HEK293 (cell line): Measurements from ENCODE around the gene C1QTNF1.

Source experiments
- CTCF ChIA-PET: fragments of 350-600 bp; formaldehyde crosslinking; extraction: SDS; loops from one replicate; lab custom pipeline; 2021; ENCODE audit warnings: antibody characterized with exemption; lab: Yijun Ruan, JAX
- POLR2A ChIA-PET: fragments of 300-600 bp; formaldehyde crosslinking; extraction: SDS; loops from one replicate; lab custom pipeline; 2020; ENCODE audit warnings: antibody characterized with exemption, inconsistent platforms; lab: Yijun Ruan, JAX
- H3K27ac ChIP-seq: fragments of 200-500 bp; sonication (Bioruptor generic); 2 replicates; pipeline ENCODE4 v1.5.1; 2014; ENCODE audit warnings: low read depth, low read length, control low read depth, inconsistent platforms; ENCODE audit errors: extremely low read depth
- H3K36me3 ChIP-seq, 2 experiments: fragments of 200-500 bp in 1 of 2; sonication (Bioruptor generic) in 1 of 2; 1 replicate in 1 of 2; 2 replicates in 1 of 2; pipeline ENCODE4 v1.5.1; 2014 to 2017; ENCODE audit warnings: inconsistent platforms in 2 of 2, low read length in 2 of 2; ENCODE audit not compliant: control insufficient read depth in 2 of 2, insufficient read depth in 1 of 2
- H3K4me1 ChIP-seq: fragments of 200-500 bp; sonication (Bioruptor generic); 2 replicates; pipeline ENCODE4 v1.5.1; 2014; ENCODE audit warnings: mild to moderate bottlenecking, low read length, inconsistent platforms; ENCODE audit not compliant: control insufficient read depth, insufficient read depth
- H3K4me3 ChIP-seq: 2 replicates; pipeline ENCODE4 v1.5.1; 2011; ENCODE audit warnings: low read depth, mild to moderate bottlenecking, control low read depth, low read length, moderate library complexity
- H3K9me3 ChIP-seq: fragments of 200-500 bp; sonication (Bioruptor generic); 2 replicates; pipeline ENCODE4 v1.5.1; 2014; ENCODE audit warnings: low read depth, low read length, inconsistent platforms; ENCODE audit not compliant: control insufficient read depth, insufficient read depth
- GLI4 ChIP-seq: fragments of 450-650 bp; formaldehyde crosslinking; IDR thresholded peaks from 2 replicates; pipeline ENCODE4 v1.5.1; 2016; ENCODE audit warnings: missing biosample characterization, missing genetic modification characterization
- HOXC10 ChIP-seq: sonication (generic); formaldehyde crosslinking; IDR thresholded peaks from 2 replicates; pipeline ENCODE4 v1.8.1; 2023; ENCODE audit warnings: mild to moderate bottlenecking, missing genetic modification reagents
- KLF8 ChIP-seq: fragments of 450-650 bp; formaldehyde crosslinking; IDR thresholded peaks from 2 replicates; pipeline ENCODE4 v1.5.1; 2016; ENCODE audit warnings: missing biosample characterization, missing genetic modification characterization
- YY2 ChIP-seq: fragments of 450-650 bp; formaldehyde crosslinking; IDR thresholded peaks from 2 replicates; pipeline ENCODE4 v1.5.1; 2016; ENCODE audit warnings: missing biosample characterization, missing genetic modification characterization
- ZBTB17 ChIP-seq: fragments of 450-650 bp; formaldehyde crosslinking; IDR thresholded peaks from 2 replicates; pipeline ENCODE4 v1.5.1; 2016; ENCODE audit warnings: missing biosample characterization, missing genetic modification characterization
- ZBTB21 ChIP-seq: fragments of 450-650 bp; formaldehyde crosslinking; IDR thresholded peaks from 2 replicates; pipeline ENCODE4 v1.5.1; 2017; ENCODE audit warnings: missing biosample characterization, missing genetic modification characterization
- ZBTB7A ChIP-seq: fragments of 450-650 bp; formaldehyde crosslinking; IDR thresholded peaks from 2 replicates; pipeline ENCODE4 v1.5.1; 2016; ENCODE audit warnings: low read depth, missing biosample characterization, missing genetic modification characterization
- ZNF146 ChIP-seq: fragments of 450-650 bp; formaldehyde crosslinking; IDR thresholded peaks from 2 replicates; pipeline ENCODE4 v1.5.1; 2016; ENCODE audit warnings: missing biosample characterization, missing genetic modification characterization
- ZNF266 ChIP-seq: fragments of 450-650 bp; formaldehyde crosslinking; IDR thresholded peaks from 2 replicates; pipeline ENCODE4 v1.5.1; 2016; ENCODE audit warnings: missing biosample characterization, missing genetic modification characterization, low read depth
- ZNF311 ChIP-seq: fragments of 450-650 bp; formaldehyde crosslinking; IDR thresholded peaks from 2 replicates; pipeline ENCODE4 v1.5.1; 2017; ENCODE audit warnings: missing biosample characterization, missing genetic modification characterization, borderline replicate concordance
- ZNF350 ChIP-seq: fragments of 450-650 bp; formaldehyde crosslinking; IDR thresholded peaks from 2 replicates; pipeline ENCODE4 v1.5.0; 2017; ENCODE audit warnings: missing biosample characterization, mild to moderate bottlenecking, missing genetic modification characterization
- ZNF529 ChIP-seq: fragments of 450-650 bp; formaldehyde crosslinking; IDR thresholded peaks from 2 replicates; pipeline ENCODE4 v1.5.1; 2017; ENCODE audit warnings: missing genetic modification characterization, missing biosample characterization; ENCODE audit not compliant: insufficient replicate concordance
- ZNF555 ChIP-seq: fragments of 450-650 bp; formaldehyde crosslinking; conservative IDR thresholded peaks from 2 replicates; pipeline ENCODE4 v1.5.1; 2017; ENCODE audit warnings: missing biosample characterization, mild to moderate bottlenecking, missing genetic modification characterization, inconsistent platforms
- ZNF596 ChIP-seq: fragments of 450-650 bp; IDR thresholded peaks from 2 replicates; pipeline ENCODE4 v1.5.0; 2018; ENCODE audit warnings: missing biosample characterization, mild to moderate bottlenecking, missing genetic modification characterization, moderate library complexity
- ZNF610 ChIP-seq: fragments of 450-650 bp; formaldehyde crosslinking; IDR thresholded peaks from 2 replicates; pipeline ENCODE4 v1.5.1; 2016; ENCODE audit warnings: missing biosample characterization, missing genetic modification characterization, borderline replicate concordance
- ZNF629 ChIP-seq: fragments of 450-650 bp; formaldehyde crosslinking; IDR thresholded peaks from 2 replicates; pipeline ENCODE4 v1.5.1; 2017; ENCODE audit warnings: missing biosample characterization, missing genetic modification characterization
- ZNF777 ChIP-seq: fragments of 450-650 bp; formaldehyde crosslinking; IDR thresholded peaks from 2 replicates; pipeline ENCODE4 v1.5.1; 2017; ENCODE audit warnings: missing biosample characterization, missing genetic modification characterization, borderline replicate concordance
- ZSCAN30 ChIP-seq: fragments of 450-650 bp; IDR thresholded peaks from 2 replicates; pipeline ENCODE4 v1.5.1; 2018; ENCODE audit warnings: missing biosample characterization, mild to moderate bottlenecking, missing genetic modification characterization, moderate library complexity
- ZXDB ChIP-seq: fragments of 450-650 bp; formaldehyde crosslinking; IDR thresholded peaks from 2 replicates; pipeline ENCODE4 v1.5.1; 2016; ENCODE audit warnings: missing biosample characterization, missing genetic modification characterization
- TF ChIP-seq, protein P1 (sequence below): fragments of 450-650 bp; formaldehyde crosslinking; IDR thresholded peaks from 2 replicates; pipeline ENCODE4 v1.5.1; 2016; ENCODE audit warnings: missing biosample characterization, missing genetic modification characterization, low read depth
- TF ChIP-seq, protein P2 (sequence below): fragments of 450-650 bp; formaldehyde crosslinking; IDR thresholded peaks from 2 replicates; pipeline ENCODE4 v1.5.1; 2016; ENCODE audit warnings: missing biosample characterization, missing genetic modification characterization
- TF ChIP-seq, protein P3 (sequence below): fragments of 450-650 bp; formaldehyde crosslinking; IDR thresholded peaks from 2 replicates; pipeline ENCODE4 v1.5.1; 2016; ENCODE audit warnings: missing biosample characterization, missing genetic modification characterization
- TF ChIP-seq, protein P4 (sequence below): fragments of 450-650 bp; formaldehyde crosslinking; IDR thresholded peaks from 2 replicates; pipeline ENCODE4 v1.5.1; 2017; ENCODE audit warnings: missing biosample characterization, missing genetic modification characterization
- TF ChIP-seq, protein P5 (sequence below): fragments of 450-650 bp; formaldehyde crosslinking; IDR thresholded peaks from 2 replicates; pipeline ENCODE4 v1.5.1; 2016; ENCODE audit warnings: missing biosample characterization, missing genetic modification characterization

Gene C1QTNF1

DNA sequence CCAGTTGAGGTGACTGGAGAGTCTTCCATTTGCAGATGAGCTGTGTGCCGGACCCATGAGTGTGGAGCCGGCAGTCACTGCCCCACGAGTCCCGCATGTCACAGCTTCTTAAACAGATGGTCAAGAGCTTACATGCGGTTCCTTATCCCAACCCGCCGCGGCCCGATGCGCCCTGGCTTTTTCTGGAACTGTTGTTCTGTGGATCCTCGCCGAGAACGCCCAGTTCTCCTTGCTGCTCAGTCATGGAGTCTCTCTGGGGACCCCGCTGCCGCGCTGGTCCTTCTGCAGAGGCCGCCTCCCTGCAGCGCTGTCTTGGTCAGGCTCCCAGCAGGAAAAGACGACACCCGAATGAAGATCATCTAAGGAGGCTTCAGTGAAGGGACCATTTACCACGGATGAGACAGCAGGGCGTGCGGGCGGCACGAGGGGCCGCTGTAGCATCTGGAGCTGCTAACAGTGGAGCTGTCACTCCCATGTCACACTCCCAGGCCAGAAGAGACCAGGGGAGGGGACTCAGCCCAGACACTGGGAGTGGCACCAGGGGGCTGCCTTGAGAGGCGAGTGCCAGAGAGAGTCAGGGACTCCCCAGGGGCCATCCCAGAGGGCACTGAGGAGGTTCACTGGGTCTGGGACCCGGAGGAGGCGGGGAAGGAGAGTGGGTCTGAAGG is 33.5 kb upstream of the C1QTNF1 start:
- POLR2A ChIA-PET = interaction anchor here (0.6 kb wide), 1 partner anchor 1939 kb away, joined by 4 read pairs; no protein-coding TSS in a partner anchor
- H3K4me1 ChIP-seq = peaks cover 7% of the 10 kb centered on the region; the same call in 1 of the 2 replicates
- TF ChIP-seq ZXDB (tag by site-specific recombination) (no peak), ZSCAN30 (tag by site-specific recombination) (no peak), ZNF629 (tag by site-specific recombination) (no peak), KLF8 (tag by site-specific recombination) (no peak), ZBTB7A (tag by site-specific recombination) (no peak), ZNF146 (tag by site-specific recombination) (no peak), ZNF596 (tag by site-specific recombination) (no peak), ZNF555 (tag by site-specific recombination) (no peak), ZNF311 (tag by site-specific recombination) (no peak)
- TF ChIP-seq, protein P1, sequence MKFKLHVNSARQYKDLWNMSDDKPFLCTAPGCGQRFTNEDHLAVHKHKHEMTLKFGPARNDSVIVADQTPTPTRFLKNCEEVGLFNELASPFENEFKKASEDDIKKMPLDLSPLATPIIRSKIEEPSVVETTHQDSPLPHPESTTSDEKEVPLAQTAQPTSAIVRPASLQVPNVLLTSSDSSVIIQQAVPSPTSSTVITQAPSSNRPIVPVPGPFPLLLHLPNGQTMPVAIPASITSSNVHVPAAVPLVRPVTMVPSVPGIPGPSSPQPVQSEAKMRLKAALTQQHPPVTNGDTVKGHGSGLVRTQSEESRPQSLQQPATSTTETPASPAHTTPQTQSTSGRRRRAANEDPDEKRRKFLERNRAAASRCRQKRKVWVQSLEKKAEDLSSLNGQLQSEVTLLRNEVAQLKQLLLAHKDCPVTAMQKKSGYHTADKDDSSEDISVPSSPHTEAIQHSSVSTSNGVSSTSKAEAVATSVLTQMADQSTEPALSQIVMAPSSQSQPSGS (tag by site-specific recombination) = no peak
- TF ChIP-seq, protein P2, sequence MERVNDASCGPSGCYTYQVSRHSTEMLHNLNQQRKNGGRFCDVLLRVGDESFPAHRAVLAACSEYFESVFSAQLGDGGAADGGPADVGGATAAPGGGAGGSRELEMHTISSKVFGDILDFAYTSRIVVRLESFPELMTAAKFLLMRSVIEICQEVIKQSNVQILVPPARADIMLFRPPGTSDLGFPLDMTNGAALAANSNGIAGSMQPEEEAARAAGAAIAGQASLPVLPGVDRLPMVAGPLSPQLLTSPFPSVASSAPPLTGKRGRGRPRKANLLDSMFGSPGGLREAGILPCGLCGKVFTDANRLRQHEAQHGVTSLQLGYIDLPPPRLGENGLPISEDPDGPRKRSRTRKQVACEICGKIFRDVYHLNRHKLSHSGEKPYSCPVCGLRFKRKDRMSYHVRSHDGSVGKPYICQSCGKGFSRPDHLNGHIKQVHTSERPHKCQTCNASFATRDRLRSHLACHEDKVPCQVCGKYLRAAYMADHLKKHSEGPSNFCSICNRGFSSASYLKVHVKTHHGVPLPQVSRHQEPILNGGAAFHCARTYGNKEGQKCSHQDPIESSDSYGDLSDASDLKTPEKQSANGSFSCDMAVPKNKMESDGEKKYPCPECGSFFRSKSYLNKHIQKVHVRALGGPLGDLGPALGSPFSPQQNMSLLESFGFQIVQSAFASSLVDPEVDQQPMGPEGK = no peak
- TF ChIP-seq, protein P3, sequence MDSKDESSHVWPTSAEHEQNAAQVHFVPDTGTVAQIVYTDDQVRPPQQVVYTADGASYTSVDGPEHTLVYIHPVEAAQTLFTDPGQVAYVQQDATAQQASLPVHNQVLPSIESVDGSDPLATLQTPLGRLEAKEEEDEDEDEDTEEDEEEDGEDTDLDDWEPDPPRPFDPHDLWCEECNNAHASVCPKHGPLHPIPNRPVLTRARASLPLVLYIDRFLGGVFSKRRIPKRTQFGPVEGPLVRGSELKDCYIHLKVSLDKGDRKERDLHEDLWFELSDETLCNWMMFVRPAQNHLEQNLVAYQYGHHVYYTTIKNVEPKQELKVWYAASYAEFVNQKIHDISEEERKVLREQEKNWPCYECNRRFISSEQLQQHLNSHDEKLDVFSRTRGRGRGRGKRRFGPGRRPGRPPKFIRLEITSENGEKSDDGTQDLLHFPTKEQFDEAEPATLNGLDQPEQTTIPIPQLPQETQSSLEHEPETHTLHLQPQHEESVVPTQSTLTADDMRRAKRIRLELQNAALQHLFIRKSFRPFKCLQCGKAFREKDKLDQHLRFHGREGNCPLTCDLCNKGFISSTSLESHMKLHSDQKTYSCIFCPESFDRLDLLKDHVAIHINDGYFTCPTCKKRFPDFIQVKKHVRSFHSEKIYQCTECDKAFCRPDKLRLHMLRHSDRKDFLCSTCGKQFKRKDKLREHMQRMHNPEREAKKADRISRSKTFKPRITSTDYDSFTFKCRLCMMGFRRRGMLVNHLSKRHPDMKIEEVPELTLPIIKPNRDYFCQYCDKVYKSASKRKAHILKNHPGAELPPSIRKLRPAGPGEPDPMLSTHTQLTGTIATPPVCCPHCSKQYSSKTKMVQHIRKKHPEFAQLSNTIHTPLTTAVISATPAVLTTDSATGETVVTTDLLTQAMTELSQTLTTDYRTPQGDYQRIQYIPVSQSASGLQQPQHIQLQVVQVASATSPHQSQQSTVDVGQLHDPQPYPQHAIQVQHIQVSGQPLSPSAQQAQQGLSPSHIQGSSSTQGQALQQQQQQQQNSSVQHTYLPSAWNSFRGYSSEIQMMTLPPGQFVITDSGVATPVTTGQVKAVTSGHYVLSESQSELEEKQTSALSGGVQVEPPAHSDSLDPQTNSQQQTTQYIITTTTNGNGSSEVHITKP (tag by site-specific recombination) = no peak
- TF ChIP-seq, all 188 proteins: peak for 0
- Histone ChIP-seq H3K4me3 (no peak overlapping the region), H3K36me3 (peaks cover 4 to 54% of the 10 kb centered on the region in 2 experiments), H3K9me3 (no peaks in the 10 kb centered on the region), H3K27ac (no peak overlapping the region)
- CTCF ChIA-PET = interaction anchor here (1.5 kb wide), 1 partner anchor 19 kb away, joined by 5 read pairs; no protein-coding TSS in a partner anchor

DNA sequence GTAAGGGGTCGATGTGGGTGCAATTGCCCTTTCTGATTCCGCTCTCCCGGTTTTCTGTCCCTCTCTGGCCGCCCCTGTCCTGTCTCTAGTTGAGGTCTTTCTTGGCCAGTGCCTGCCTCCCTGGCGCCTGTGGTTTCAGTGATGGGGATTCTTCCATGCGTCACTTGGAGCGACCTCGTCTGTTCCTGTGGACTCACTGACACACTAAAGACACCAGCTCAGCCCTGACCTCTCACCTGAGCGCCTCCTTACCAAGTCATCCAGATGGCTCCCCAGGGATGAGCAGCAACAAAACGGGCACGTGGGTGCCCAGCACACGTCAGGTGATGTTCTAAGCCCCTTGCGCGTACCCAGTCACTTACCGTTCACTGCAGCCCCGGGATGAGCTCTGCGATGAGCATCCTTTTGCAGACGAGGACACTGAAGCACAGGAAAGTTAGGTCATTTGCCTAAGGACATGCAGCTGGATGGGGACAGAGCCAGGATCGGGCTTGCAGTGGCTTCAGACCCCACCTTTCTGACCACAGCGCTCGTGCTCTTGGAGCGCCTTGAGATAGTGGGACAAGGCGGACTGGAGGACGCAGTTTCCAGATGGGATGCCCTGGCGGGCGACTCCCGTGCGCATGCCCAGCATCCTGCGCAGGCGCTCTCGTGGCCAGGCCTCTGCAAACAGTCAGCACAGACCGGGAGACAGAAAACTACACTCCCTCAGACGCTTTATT is 32.8 kb upstream of the C1QTNF1 start:
- H3K36me3 ChIP-seq = peaks cover 4 to 61% of the 10 kb centered on the region in 2 experiments
- ChIA-PET POLR2A (no interaction called here), CTCF (interaction anchor here (0.7 to 1.5 kb wide), 7 partner anchors 11 to 726 kb away, joined by 3 to 8 read pairs (median 3); partner anchors contain the start of gene LGALS3BP)
- no peak for TF ChIP-seq ZNF266 (tag by site-specific recombination)
- TF ChIP-seq ZNF610 (tag by site-specific recombination) = no peak
- TF ChIP-seq ZBTB17 (tag by site-specific recombination) = no peak
- TF ChIP-seq, protein P4, sequence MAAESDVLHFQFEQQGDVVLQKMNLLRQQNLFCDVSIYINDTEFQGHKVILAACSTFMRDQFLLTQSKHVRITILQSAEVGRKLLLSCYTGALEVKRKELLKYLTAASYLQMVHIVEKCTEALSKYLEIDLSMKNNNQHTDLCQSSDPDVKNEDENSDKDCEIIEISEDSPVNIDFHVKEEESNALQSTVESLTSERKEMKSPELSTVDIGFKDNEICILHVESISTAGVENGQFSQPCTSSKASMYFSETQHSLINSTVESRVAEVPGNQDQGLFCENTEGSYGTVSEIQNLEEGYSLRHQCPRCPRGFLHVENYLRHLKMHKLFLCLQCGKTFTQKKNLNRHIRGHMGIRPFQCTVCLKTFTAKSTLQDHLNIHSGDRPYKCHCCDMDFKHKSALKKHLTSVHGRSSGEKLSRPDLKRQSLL (tag by site-specific recombination) = no peak
- TF ChIP-seq ZBTB21 = no peak
- no peak for TF ChIP-seq YY2 (tag by site-specific recombination)
- TF ChIP-seq ZNF777 = no peak
- TF ChIP-seq HOXC10 (CRISPR knock-in tag) = no peak
- TF ChIP-seq ZNF529 (tag by site-specific recombination) = no peak
- TF ChIP-seq GLI4 (tag by site-specific recombination) = no peak
- TF ChIP-seq ZNF350 (tag by site-specific recombination) = no peak
- TF ChIP-seq, protein P5, sequence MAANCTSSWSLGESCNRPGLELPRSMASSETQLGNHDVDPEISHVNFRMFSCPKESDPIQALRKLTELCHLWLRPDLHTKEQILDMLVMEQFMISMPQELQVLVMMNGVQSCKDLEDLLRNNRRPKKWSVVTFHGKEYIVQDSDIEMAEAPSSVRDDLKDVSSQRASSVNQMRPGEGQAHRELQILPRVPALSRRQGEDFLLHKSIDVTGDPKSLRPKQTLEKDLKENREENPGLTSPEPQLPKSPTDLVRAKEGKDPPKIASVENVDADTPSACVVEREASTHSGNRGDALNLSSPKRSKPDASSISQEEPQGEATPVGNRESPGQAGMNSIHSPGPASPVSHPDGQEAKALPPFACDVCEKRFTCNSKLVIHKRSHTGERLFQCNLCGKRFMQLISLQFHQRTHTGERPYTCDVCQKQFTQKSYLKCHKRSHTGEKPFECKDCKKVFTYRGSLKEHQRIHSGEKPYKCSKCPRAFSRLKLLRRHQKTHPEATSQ (tag by site-specific recombination) = no peak

More for the DNA sequence above, 32.8 kb upstream of the C1QTNF1 start:
- no peaks in the 10 kb centered on the region for H3K9me3 ChIP-seq
- H3K4me3 ChIP-seq = no peak overlapping the region
- peaks cover 7% of the 10 kb centered on the region; the same call in 1 of the 2 replicates for H3K4me1 ChIP-seq
- no peak overlapping the region for H3K27ac ChIP-seq
